K562 (cell line): ENCODE results near the gene LRP2. TPM values are rescaled to one million over a fixed set of nuclear protein-coding genes. Genes with fewer than 3 reads are reported as not detected.
A peak's percentile ranks its signal among the peaks of the same experiment; 100 is the strongest.

Experiments
- ASH1L ChIP-seq: fragments of 450-650 bp; IDR thresholded peaks from 2 replicates; pipeline ENCODE4 v1.6.1; 2018; ENCODE audit warnings: borderline replicate concordance, mild to moderate bottlenecking, low read depth; ENCODE audit not compliant: partially characterized antibody
- BMI1 ChIP-seq: fragments of 150-350 bp; IDR thresholded peaks from 2 replicates; pipeline ENCODE4 v1.6.1; 2014; ENCODE audit warnings: low read length
- CBX1 ChIP-seq: sonication (generic); IDR thresholded peaks from 2 replicates; pipeline ENCODE4 v1.6.1; 2016; ENCODE audit warnings: antibody characterized with exemption, low read depth, mild to moderate bottlenecking
- EZH2 ChIP-seq: IDR thresholded peaks from 2 replicates; pipeline ENCODE4 v1.6.1; 2012; ENCODE audit warnings: low read depth, mild to moderate bottlenecking, inconsistent platforms, low read length, borderline replicate concordance
- JUND ChIP-seq, 2 experiments: IDR thresholded peaks; 2 replicates in 1 of 2; 3 replicates in 1 of 2; pipeline ENCODE4 v1.6.1; 2011; ENCODE audit warnings: borderline replicate concordance in 2 of 2, low read depth in 2 of 2, low read length in 2 of 2, improper control_type of control experiment in 1 of 2, missing biosample characterization in 1 of 2, missing genetic modification characterization in 1 of 2, missing genetic modification reagents in 1 of 2
- KAT2B ChIP-seq: IDR thresholded peaks from one replicate; pipeline ENCODE4 v1.6.1; 2012; ENCODE audit warnings: low read depth, mild to moderate bottlenecking, control low read depth, inconsistent platforms, low read length, moderate library complexity
- KAT8 ChIP-seq: fragments of 450-650 bp; IDR thresholded peaks from 2 replicates; pipeline ENCODE4 v1.6.1; 2016; ENCODE audit warnings: low read depth, mild to moderate bottlenecking
- MXI1 ChIP-seq: IDR thresholded peaks from 2 replicates; pipeline ENCODE4 v1.6.1; 2011; ENCODE audit warnings: low read depth, mild to moderate bottlenecking, improper control_type of control experiment, low read length
- SREBF1 ChIP-seq: fragments of 150-350 bp; IDR thresholded peaks from 2 replicates; pipeline ENCODE4 v1.6.1; 2014; ENCODE audit warnings: antibody characterized with exemption, low read depth, low read length, borderline replicate concordance
- STAG1 ChIP-seq: sonication (generic); formaldehyde crosslinking; IDR thresholded peaks from 2 replicates; pipeline ENCODE4 v1.5.0; 2020; ENCODE audit warnings: missing genetic modification reagents, borderline replicate concordance
- ZFP36 ChIP-seq: fragments of 150-350 bp; IDR thresholded peaks from 2 replicates; pipeline ENCODE4 v1.6.1; 2018; ENCODE audit warnings: low read length, low read depth; ENCODE audit not compliant: partially characterized antibody
- ZNF184 ChIP-seq: sonication (generic); formaldehyde crosslinking; IDR thresholded peaks from 2 replicates; pipeline ENCODE4 v1.5.0; 2020; ENCODE audit warnings: missing genetic modification reagents
- ZNF224 ChIP-seq: sonication (generic); formaldehyde crosslinking; IDR thresholded peaks from 2 replicates; pipeline ENCODE4 v1.8.0; 2022; ENCODE audit warnings: mild to moderate bottlenecking, missing genetic modification reagents
- ZNF75A ChIP-seq: fragments of 450-650 bp; formaldehyde crosslinking; IDR thresholded peaks from 2 replicates; pipeline ENCODE4 v1.4.0; 2020; ENCODE audit warnings: mild to moderate bottlenecking
- polyA plus RNA-seq, 8 experiments: library from polyadenylated mRNA; depleted of rRNA in 4 of 8; stranded (reverse) in 5 of 8; unstranded in 3 of 8; fragments of >200 nt; fragmentation: Nextera tagmentation in 2 of 8; fragmentation: Illumina TruSeq in 1 of 8; extraction: Ambion mirVana in 2 of 8; extraction: Trizol in 1 of 8; gene quantifications; 2 replicates each; pipeline versions ENCODE4 v1.2.1 to v1.2.3, GENCODE V29; 2011 to 2014; ENCODE audit warnings: inconsistent platforms in 1 of 8, missing spikeins in 1 of 8
- total RNA-seq, 7 experiments: library from RNA; depleted of rRNA in 6 of 7; stranded (reverse); fragments of >200 nt in 6 of 7; fragmentation: Illumina TruSeq in 2 of 7; extraction: Trizol in 2 of 7; gene quantifications; 2 replicates each; pipeline versions ENCODE4 v1.2.1 to v1.2.3, GENCODE V29; 2011 to 2021; ENCODE audit warnings: low replicate concordance in 1 of 7
- TF ChIP-seq, protein P1 (sequence below): fragments of 250-450 bp; sonication (Bioruptor Pico); IDR thresholded peaks from 2 replicates; pipeline ENCODE4 v1.8.0; 2022; ENCODE audit warnings: moderate library complexity, mild to moderate bottlenecking, inconsistent platforms
- TF ChIP-seq, protein P2 (sequence below): fragments of 450-650 bp; IDR thresholded peaks from 2 replicates; pipeline ENCODE4 v1.6.1; 2016; ENCODE audit warnings: low read depth
- TF ChIP-seq, protein P3 (sequence below), 3 experiments: fragments of 200-800 bp in 1 of 3; sonication (Bioruptor generic) in 1 of 3; sonication (generic) in 1 of 3; formaldehyde crosslinking in 1 of 3; IDR thresholded peaks; 2 replicates each; pipeline versions ENCODE4 v1.6.1 to v1.8.0; 2016 to 2022; ENCODE audit warnings: mild to moderate bottlenecking in 2 of 3, missing compliant biosample characterization in 2 of 3, missing genetic modification characterization in 2 of 3, missing genetic modification reagents in 1 of 3

LRP2 gene
- total and polyA plus RNA-seq, 9 of the 15 experiments (the other 6 are each of a cell fraction or from before 2014, with no cell fraction given), result 0.04 to 0.18 (median 0.11) TPM; not detected in 1

- TF ChIP-seq, protein P1, sequence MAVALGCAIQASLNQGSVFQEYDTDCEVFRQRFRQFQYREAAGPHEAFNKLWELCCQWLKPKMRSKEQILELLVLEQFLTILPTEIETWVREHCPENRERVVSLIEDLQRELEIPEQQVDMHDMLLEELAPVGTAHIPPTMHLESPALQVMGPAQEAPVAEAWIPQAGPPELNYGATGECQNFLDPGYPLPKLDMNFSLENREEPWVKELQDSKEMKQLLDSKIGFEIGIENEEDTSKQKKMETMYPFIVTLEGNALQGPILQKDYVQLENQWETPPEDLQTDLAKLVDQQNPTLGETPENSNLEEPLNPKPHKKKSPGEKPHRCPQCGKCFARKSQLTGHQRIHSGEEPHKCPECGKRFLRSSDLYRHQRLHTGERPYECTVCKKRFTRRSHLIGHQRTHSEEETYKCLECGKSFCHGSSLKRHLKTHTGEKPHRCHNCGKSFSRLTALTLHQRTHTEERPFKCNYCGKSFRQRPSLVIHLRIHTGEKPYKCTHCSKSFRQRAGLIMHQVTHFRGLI, result no peak
- TF ChIP-seq ASH1L (no peak), BMI1 (no peak), ZFP36 (no peak), ZNF75A (CRISPR knock-in tag) (no peak), ZNF224 (no peak), MXI1 (no peak), EZH2 (no peak), SREBF1 (no peak), KAT2B (no peak), KAT8 (no peak), JUND (IDR thresholded peaks at IDR 0.05; ENCODE audit: borderline replicate concordance, low read depth, low read length) (peak; percentile 97), JUND (tag; IDR thresholded peaks at IDR 0.05; ENCODE audit: borderline replicate concordance, low read depth, low read length) (peak; percentile 96; the same call in 2 of the 3 replicates), CBX1 (no peak), STAG1 (CRISPR knock-in tag) (no peak), ZNF184 (CRISPR knock-in tag) (no peak)
- TF ChIP-seq, protein P2, sequence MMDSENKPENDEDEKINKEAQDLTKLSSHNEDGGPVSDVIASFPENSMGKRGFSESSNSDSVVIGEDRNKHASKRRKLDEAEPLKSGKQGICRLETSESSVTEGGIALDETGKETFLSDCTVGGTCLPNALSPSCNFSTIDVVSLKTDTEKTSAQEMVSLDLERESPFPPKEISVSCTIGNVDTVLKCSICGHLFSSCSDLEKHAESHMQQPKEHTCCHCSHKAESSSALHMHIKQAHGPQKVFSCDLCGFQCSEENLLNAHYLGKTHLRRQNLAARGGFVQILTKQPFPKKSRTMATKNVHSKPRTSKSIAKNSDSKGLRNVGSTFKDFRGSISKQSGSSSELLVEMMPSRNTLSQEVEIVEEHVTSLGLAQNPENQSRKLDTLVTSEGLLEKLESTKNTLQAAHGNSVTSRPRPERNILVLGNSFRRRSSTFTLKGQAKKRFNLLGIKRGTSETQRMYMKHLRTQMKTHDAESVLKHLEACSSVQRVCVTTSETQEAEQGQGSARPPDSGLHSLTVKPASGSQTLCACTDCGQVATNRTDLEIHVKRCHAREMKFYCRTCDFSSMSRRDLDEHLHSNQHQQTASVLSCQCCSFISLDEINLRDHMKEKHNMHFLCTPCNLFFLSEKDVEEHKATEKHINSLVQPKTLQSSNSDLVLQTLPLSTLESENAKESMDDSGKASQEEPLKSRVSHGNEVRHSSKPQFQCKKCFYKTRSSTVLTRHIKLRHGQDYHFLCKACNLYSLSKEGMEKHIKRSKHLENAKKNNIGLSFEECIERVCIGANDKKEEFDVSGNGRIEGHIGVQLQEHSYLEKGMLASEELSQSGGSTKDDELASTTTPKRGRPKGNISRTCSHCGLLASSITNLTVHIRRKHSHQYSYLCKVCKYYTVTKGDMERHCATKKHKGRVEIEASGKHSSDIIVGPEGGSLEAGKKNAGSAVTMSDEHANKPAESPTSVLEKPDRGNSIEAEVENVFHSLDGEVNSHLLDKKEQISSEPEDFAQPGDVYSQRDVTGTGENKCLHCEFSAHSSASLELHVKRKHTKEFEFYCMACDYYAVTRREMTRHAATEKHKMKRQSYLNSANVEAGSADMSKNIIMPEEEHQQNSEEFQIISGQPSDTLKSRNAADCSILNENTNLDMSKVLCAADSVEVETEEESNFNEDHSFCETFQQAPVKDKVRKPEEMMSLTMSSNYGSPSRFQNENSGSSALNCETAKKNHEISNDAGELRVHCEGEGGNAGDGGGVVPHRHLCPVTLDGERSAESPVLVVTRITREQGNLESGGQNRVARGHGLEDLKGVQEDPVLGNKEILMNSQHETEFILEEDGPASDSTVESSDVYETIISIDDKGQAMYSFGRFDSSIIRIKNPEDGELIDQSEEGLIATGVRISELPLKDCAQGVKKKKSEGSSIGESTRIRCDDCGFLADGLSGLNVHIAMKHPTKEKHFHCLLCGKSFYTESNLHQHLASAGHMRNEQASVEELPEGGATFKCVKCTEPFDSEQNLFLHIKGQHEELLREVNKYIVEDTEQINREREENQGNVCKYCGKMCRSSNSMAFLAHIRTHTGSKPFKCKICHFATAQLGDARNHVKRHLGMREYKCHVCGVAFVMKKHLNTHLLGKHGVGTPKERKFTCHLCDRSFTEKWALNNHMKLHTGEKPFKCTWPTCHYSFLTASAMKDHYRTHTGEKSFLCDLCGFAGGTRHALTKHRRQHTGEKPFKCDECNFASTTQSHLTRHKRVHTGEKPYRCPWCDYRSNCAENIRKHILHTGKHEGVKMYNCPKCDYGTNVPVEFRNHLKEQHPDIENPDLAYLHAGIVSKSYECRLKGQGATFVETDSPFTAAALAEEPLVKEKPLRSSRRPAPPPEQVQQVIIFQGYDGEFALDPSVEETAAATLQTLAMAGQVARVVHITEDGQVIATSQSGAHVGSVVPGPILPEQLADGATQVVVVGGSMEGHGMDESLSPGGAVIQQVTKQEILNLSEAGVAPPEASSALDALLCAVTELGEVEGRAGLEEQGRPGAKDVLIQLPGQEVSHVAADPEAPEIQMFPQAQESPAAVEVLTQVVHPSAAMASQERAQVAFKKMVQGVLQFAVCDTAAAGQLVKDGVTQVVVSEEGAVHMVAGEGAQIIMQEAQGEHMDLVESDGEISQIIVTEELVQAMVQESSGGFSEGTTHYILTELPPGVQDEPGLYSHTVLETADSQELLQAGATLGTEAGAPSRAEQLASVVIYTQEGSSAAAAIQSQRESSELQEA, result no peak
- TF ChIP-seq, protein P3, sequence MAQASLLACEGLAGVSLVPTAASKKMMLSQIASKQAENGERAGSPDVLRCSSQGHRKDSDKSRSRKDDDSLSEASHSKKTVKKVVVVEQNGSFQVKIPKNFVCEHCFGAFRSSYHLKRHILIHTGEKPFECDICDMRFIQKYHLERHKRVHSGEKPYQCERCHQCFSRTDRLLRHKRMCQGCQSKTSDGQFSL (CRISPR knock-in tag; IDR thresholded peaks at IDR 0.05), result no peak
- TF ChIP-seq, protein P3 (tag; IDR thresholded peaks at IDR 0.05), result no peak
Measured at GRCh38 chr2:169190197-169190775, 172.0 kb downstream of the LRP2 start (continued).
